Sigmoid colon (tissue), 7 donors: Measurements from ENCODE around the gene RBM3. TPM values are rescaled to one million over a fixed set of nuclear protein-coding genes. Genes with fewer than 3 reads are reported as not detected.
A peak's percentile ranks its signal among the peaks of the same experiment; 100 is the strongest.

ENCODE experiments used
- DNase-seq: peaks from one replicate; pipeline ENCODE4 v3.0.0-alpha.2; 2019
- H3K27ac ChIP-seq, 4 donors: fragments of 200-600 bp; sonication (generic); one replicate each; pipeline ENCODE4 v1.5.1; 2016 to 2019; ENCODE audit warnings: mild to moderate bottlenecking in 1 of 4
- H3K27me3 ChIP-seq, 3 donors: fragments of 200-600 bp; sonication (generic); one replicate each; pipeline ENCODE4 v1.5.1; 2019; ENCODE audit warnings: mild to moderate bottlenecking in 1 of 3
- H3K36me3 ChIP-seq, 4 donors: fragments of 200-600 bp; sonication (generic); one replicate each; pipeline ENCODE4 v1.5.1; 2016 to 2019
- H3K4me1 ChIP-seq, 4 donors: fragments of 200-600 bp; sonication (generic); one replicate each; pipeline ENCODE4 v1.5.1; 2017 to 2019
- H3K4me3 ChIP-seq, 4 donors: fragments of 200-600 bp; sonication (generic); one replicate each; pipeline ENCODE4 v1.5.1; 2017 to 2019; ENCODE audit warnings: mild to moderate bottlenecking in 2 of 4, moderate library complexity in 1 of 4
- H3K9me3 ChIP-seq, 4 donors: fragments of 200-600 bp in 3 of 4; sonication (generic) in 3 of 4; one replicate each; pipeline versions ENCODE4 v1.5.1 to v1.6.1; 2013 to 2019
- CTCF ChIP-seq, 4 experiments: fragments of 450-650 bp in 3 of 4; fragments of 200-600 bp in 1 of 4; IDR thresholded peaks; one replicate each; pipeline ENCODE4 v1.5.1; 2016 to 2019; ENCODE audit warnings: antibody characterized with exemption in 4 of 4, mild to moderate bottlenecking in 3 of 4, moderate library complexity in 2 of 4
- EP300 ChIP-seq, 4 donors: sonication (generic); formaldehyde crosslinking; IDR thresholded peaks; one replicate each; pipeline ENCODE4 v1.6.1; 2017; ENCODE audit warnings: antibody characterized with exemption in 4 of 4
- POLR2A ChIP-seq, 2 donors: fragments of 450-650 bp; IDR thresholded peaks; one replicate each; pipeline ENCODE4 v1.6.1; 2016; ENCODE audit warnings: antibody characterized with exemption in 2 of 2, mild to moderate bottlenecking in 2 of 2, moderate library complexity in 2 of 2
- POLR2AphosphoS5 ChIP-seq, 4 donors: sonication (generic); formaldehyde crosslinking; IDR thresholded peaks; one replicate each; pipeline ENCODE4 v1.6.1; 2017; ENCODE audit warnings: antibody characterized with exemption in 4 of 4
- WGBS, 2 donors: extraction: QIAGEN DNeasy Blood & Tissue Kit; methylation state at CpG; one replicate each; pipeline ENCODE4 v1.1.7; 2013; 5-methylcytosine and 5-hydroxymethylcytosine counted together
- intact Hi-C: fragments of 100-400 bp; cut with DNase I; formaldehyde crosslinking; loops from one replicate; pipeline ENCODE4 v1.15.1; 2023
- polyA plus RNA-seq, 3 donors: library from polyadenylated mRNA; stranded (reverse); fragments of 200-250 nt; gene quantifications; one replicate each; pipeline ENCODE4 v1.2.3, GENCODE V29; 2013
- total RNA-seq, 4 donors: library from RNA; depleted of rRNA; stranded (reverse); fragments of >200 nt; gene quantifications; one replicate each; pipeline ENCODE4 v1.1.0, GENCODE V29; 2016
- donor health status: healthy with polysubstance abuse.
- donor health status: Bipolar disorder and iron deficiency.
- donor health status: healthy.

The RBM3 gene
- total and polyA plus RNA-seq, 7 donors: 83.9 to 217 (median 153) TPM

- Histone ChIP-seq H3K9me3 (no peaks in the 10 kb centered on the region), H3K36me3 (peaks cover 0 to 23% (median 12%) of the 10 kb centered on the region in 4 donors), H3K27me3 (no peaks in the 10 kb centered on the region), H3K4me3 (no peak overlapping the region), H3K27ac (no peak overlapping the region), H3K4me1 (peaks cover 0 to 10% (median 6%) of the 10 kb centered on the region in 4 donors)
- 18 to 39% methylated on average over 2 of the region's 2 CpGs for WGBS, 2 donors
- TF ChIP-seq POLR2A (IDR thresholded peaks at IDR 0.05) (no peak), EP300 (IDR thresholded peaks at IDR 0.05) (no peak)
- intact Hi-C loops: loop anchor here (5.0 kb wide), 1 partner anchor 321 kb away; the partner anchor contains the start of gene PIM2
- no peak for DNase-seq
These were observed 21.6 kb downstream of the RBM3 start for GRCh38 chrX:48595929-48596328.

GRCh38 chrX:48597353-48598264 is 23.3 kb downstream of the RBM3 start, which contains the start of gene WDR13:
TSS of gene WDR13 (plus strand) at chrX:48597492. CDS start at chrX:48597997, 505 bp downstream.
- Histone ChIP-seq H3K27ac (peak within 1 kb of the TSS; percentile 92 to 97 (median 94)), H3K4me3 (peak within 1 kb of the TSS; percentile 51 to 71 (median 64)), H3K27me3 (no peaks in the 10 kb centered on the region), H3K9me3 (no peaks in the 10 kb centered on the region), H3K36me3 (peaks cover 0 to 38% (median 13%) of the 10 kb centered on the region in 4 donors), H3K4me1 (peaks cover 0 to 10% (median 6%) of the 10 kb centered on the region in 4 donors)
- DNase-seq: peak; percentile 95
- 1% methylated on average over 62 of the region's 62 CpGs for WGBS, 2 donors
- TF ChIP-seq EP300 (IDR thresholded peaks at IDR 0.05) (no peak), POLR2AphosphoS5 (IDR thresholded peaks at IDR 0.05) (peak; percentile 73 to 79 (median 77)), POLR2A (IDR thresholded peaks at IDR 0.05) (peak; percentile 15 to 46)
- intact Hi-C loops: loop anchor here (2.0 to 5.0 kb wide), 2 partner anchors 23 to 320 kb away; partner anchors contain the start of genes PIM2 and RBM3

GRCh38 chrX:48598614-48599013 is 24.3 kb downstream of the RBM3 start:
- H3K9me3 ChIP-seq: no peaks in the 10 kb centered on the region
- H3K36me3 ChIP-seq: peaks cover 0 to 48% (median 15%) of the 10 kb centered on the region in 4 donors
- H3K4me1 ChIP-seq: peaks cover 0 to 10% (median 6%) of the 10 kb centered on the region in 4 donors
- no peak for DNase-seq
- TF ChIP-seq POLR2AphosphoS5 (IDR thresholded peaks at IDR 0.05) (no peak), CTCF (IDR thresholded peaks at IDR 0.05) (no peak)
- H3K27ac ChIP-seq: peak overlapping the region; percentile 92 to 97 (median 94)
- 86 to 92% methylated on average over 25 of the region's 25 CpGs for WGBS, 2 donors
- H3K4me3 ChIP-seq: peak overlapping the region; percentile 51 to 71 (median 64)
- H3K27me3 ChIP-seq: no peaks in the 10 kb centered on the region
- intact Hi-C loops: loop anchor here (2.0 to 5.0 kb wide), 2 partner anchors 24 to 319 kb away; partner anchors contain the start of genes PIM2 and RBM3

GRCh38 chrX:48599341-48599740 is 25.1 kb downstream of the RBM3 start:
- no peak for DNase-seq
- Histone ChIP-seq H3K4me1 (peaks cover 0 to 10% (median 6%) of the 10 kb centered on the region in 4 donors), H3K36me3 (peaks cover 6 to 55% (median 15%) of the 10 kb centered on the region in 4 donors), H3K27ac (no peak overlapping the region), H3K27me3 (no peaks in the 10 kb centered on the region), H3K4me3 (no peak overlapping the region), H3K9me3 (no peaks in the 10 kb centered on the region)
- intact Hi-C loops: loop anchor here (2.0 to 5.0 kb wide), 2 partner anchors 25 to 318 kb away; partner anchors contain the start of genes PIM2 and RBM3
- TF ChIP-seq CTCF (IDR thresholded peaks at IDR 0.05): no peak
- no peak for TF ChIP-seq POLR2AphosphoS5 (IDR thresholded peaks at IDR 0.05)
- no peak for TF ChIP-seq EP300 (IDR thresholded peaks at IDR 0.05)
- no peak for TF ChIP-seq POLR2A (IDR thresholded peaks at IDR 0.05)
- WGBS, 2 donors: 93 to 98% methylated on average over 20 of the region's 20 CpGs

GRCh38 chrX:48600226-48600625 is 25.9 kb downstream of the RBM3 start:
- H3K27me3 ChIP-seq: no peaks in the 10 kb centered on the region
- intact Hi-C loops: no loop called here
- H3K27ac ChIP-seq: no peak overlapping the region
- no peak for DNase-seq
- no peaks in the 10 kb centered on the region for H3K9me3 ChIP-seq
- peaks cover 8 to 64% (median 15%) of the 10 kb centered on the region in 4 donors for H3K36me3 ChIP-seq
- no peak for TF ChIP-seq CTCF (IDR thresholded peaks at IDR 0.05)
- no peak for TF ChIP-seq POLR2AphosphoS5 (IDR thresholded peaks at IDR 0.05)
- TF ChIP-seq POLR2A (IDR thresholded peaks at IDR 0.05): no peak
- TF ChIP-seq EP300 (IDR thresholded peaks at IDR 0.05): no peak
- H3K4me3 ChIP-seq: no peak overlapping the region
- H3K4me1 ChIP-seq: peaks cover 0 to 10% (median 6%) of the 10 kb centered on the region in 4 donors
- 79 to 91% methylated on average over 19 of the region's 19 CpGs for WGBS, 2 donors
